A549 (cell line): Measurements from ENCODE around the gene EBI3. TPM values are rescaled to one million over a fixed set of nuclear protein-coding genes. Genes with fewer than 3 reads are reported as not detected.

Experiments used
- ATAC-seq, 2 experiments: fragments of 200-7000 bp in 1 of 2; fragments of >200 bp in 1 of 2; cut with Nextera tagmentation in 1 of 2; cut with Tn5 transposase in 1 of 2; 3 replicates each; pipeline versions ENCODE4 v1.8.0 to v1.9.1; 2018 to 2020; ENCODE audit warnings: mild to moderate bottlenecking in 1 of 2, moderate library complexity in 1 of 2
- CTCF ChIA-PET: fragments of 300-600 bp; sonication (Branson Sonifier 250); formaldehyde crosslinking; extraction: SDS; loops from one replicate; lab custom pipeline; 2021; ENCODE audit warnings: antibody characterized with exemption, inconsistent platforms; lab: Yijun Ruan, JAX
- POLR2A ChIA-PET: fragments of 350-600 bp; formaldehyde crosslinking; extraction: SDS; loops from one replicate; lab custom pipeline; 2021; ENCODE audit warnings: antibody characterized with exemption, inconsistent platforms; lab: Yijun Ruan, JAX
- DNase-seq, 2 experiments: peaks; one replicate each; pipeline versions ENCODE4 v3.0.0 to v3.0.0-alpha.2; 2011 to 2016; ENCODE audit warnings: low read depth in 1 of 2, low spot score in 1 of 2
- FAIRE-seq: peaks from 2 replicates; lab custom pipeline; 2011; peaks lifted over from hg19 to GRCh38; lab: Jason Lieb, UNC
- H3K27ac ChIP-seq, 2 experiments: fragments of >200 bp; sonication (Bioruptor Twin); formaldehyde crosslinking; 3 replicates each; pipeline ENCODE4 v1.5.1; 2016 to 2017
- H3K4me1 ChIP-seq: fragments of >200 bp; sonication (Bioruptor Twin); formaldehyde crosslinking; 3 replicates; pipeline ENCODE4 v1.6.1; 2016
- H3K4me2 ChIP-seq: fragments of >200 bp; sonication (Bioruptor Twin); formaldehyde crosslinking; 3 replicates; pipeline ENCODE4 v1.6.1; 2016
- H3K4me3 ChIP-seq: fragments of >200 bp; sonication (Bioruptor Twin); formaldehyde crosslinking; 3 replicates; pipeline ENCODE4 v1.5.1; 2016
- H3K9me3 ChIP-seq: fragments of >200 bp; sonication (Bioruptor Twin); formaldehyde crosslinking; 3 replicates; pipeline ENCODE4 v1.6.1; 2016
- BCL3 ChIP-seq: fragments of >200 bp; sonication (Bioruptor Twin); formaldehyde crosslinking; IDR thresholded peaks from 3 replicates; pipeline ENCODE4 v1.6.1; 2016
- CBX8 ChIP-seq: fragments of 200-600 bp; sonication (generic); IDR thresholded peaks from 2 replicates; pipeline ENCODE4 v1.6.1; 2016
- CHD2 ChIP-seq: fragments of 150-350 bp; IDR thresholded peaks from 2 replicates; pipeline ENCODE4 v1.6.1; 2014; ENCODE audit warnings: low read length; ENCODE audit not compliant: partially characterized antibody
- CTCF ChIP-seq: fragments of >200 bp; sonication (Bioruptor Twin); formaldehyde crosslinking; IDR thresholded peaks from 3 replicates; pipeline ENCODE4 v1.5.1; 2016
- GATA3 ChIP-seq: IDR thresholded peaks from 2 replicates; pipeline ENCODE4 v1.6.1; 2012; ENCODE audit warnings: borderline replicate concordance
- HDAC2 ChIP-seq: fragments of 200-600 bp; sonication (generic); IDR thresholded peaks from 2 replicates; pipeline ENCODE4 v1.6.1; 2016
- HMGXB4 ChIP-seq: fragments of 250-450 bp; sonication (Bioruptor Pico); IDR thresholded peaks from 2 replicates; pipeline ENCODE4 v1.5.0; 2021; ENCODE audit warnings: mild to moderate bottlenecking, moderate library complexity, borderline replicate concordance
- KDM5A ChIP-seq: fragments of 200-600 bp; sonication (generic); IDR thresholded peaks from 2 replicates; pipeline ENCODE4 v1.6.1; 2016; ENCODE audit warnings: antibody characterized with exemption, mild to moderate bottlenecking
- NFE2L2 ChIP-seq: fragments of 150-350 bp; conservative IDR thresholded peaks from 2 replicates; pipeline ENCODE4 v1.6.1; 2014; ENCODE audit warnings: low read length
- NR3C1 ChIP-seq: fragments of >200 bp; sonication (Bioruptor Twin); formaldehyde crosslinking; IDR thresholded peaks from 3 replicates; pipeline ENCODE4 v1.6.1; 2017
- PBX3 ChIP-seq: IDR thresholded peaks from 2 replicates; pipeline ENCODE4 v1.6.1; 2012
- RCOR1 ChIP-seq: fragments of 150-350 bp; IDR thresholded peaks from 2 replicates; pipeline ENCODE4 v1.6.1; 2014; ENCODE audit warnings: antibody characterized with exemption, low read length, low read depth
- REST ChIP-seq: fragments of 200-600 bp; sonication (generic); IDR thresholded peaks from 2 replicates; pipeline ENCODE4 v1.6.1; 2016; ENCODE audit warnings: antibody characterized with exemption, mild to moderate bottlenecking, moderate library complexity
- RNF2 ChIP-seq: fragments of 200-600 bp; sonication (generic); IDR thresholded peaks from 2 replicates; pipeline ENCODE4 v1.6.1; 2016; ENCODE audit warnings: low read depth, mild to moderate bottlenecking, antibody characterized with exemption, moderate library complexity, borderline replicate concordance
- SREBF2 ChIP-seq: fragments of 450-650 bp; IDR thresholded peaks from 2 replicates; pipeline ENCODE4 v1.6.1; 2014; ENCODE audit warnings: mild to moderate bottlenecking, moderate library complexity
- ZNF302 ChIP-seq: fragments of 250-450 bp; sonication (Bioruptor Pico); IDR thresholded peaks from 2 replicates; pipeline ENCODE4 v1.9.0; 2021; ENCODE audit warnings: inconsistent platforms, mild to moderate bottlenecking, moderate library complexity
- WGBS: methylation state at CpG from one replicate; pipeline ENCODE4 v1.1.6; 2017; ENCODE audit errors: missing lambda C conversion rate; 5-methylcytosine and 5-hydroxymethylcytosine counted together
- polyA plus RNA-seq, 4 experiments: library from polyadenylated mRNA; depleted of rRNA in 3 of 4; stranded (reverse); fragments of >200 nt; fragmentation: RNase III in 1 of 4; extraction: RNeasy Plus Mini Kit Qiagen cat#74134 plus additional on column Dnase treatment in 1 of 4; gene quantifications; 2 replicates in 3 of 4; 3 replicates in 1 of 4; pipeline ENCODE4 v1.2.3, GENCODE V29; 2011 to 2017

Gene EBI3
- polyA plus RNA-seq, 2 of the 4 experiments (the other 2 are of a cell fraction), result 1.1 to 3.6 TPM

DNA sequence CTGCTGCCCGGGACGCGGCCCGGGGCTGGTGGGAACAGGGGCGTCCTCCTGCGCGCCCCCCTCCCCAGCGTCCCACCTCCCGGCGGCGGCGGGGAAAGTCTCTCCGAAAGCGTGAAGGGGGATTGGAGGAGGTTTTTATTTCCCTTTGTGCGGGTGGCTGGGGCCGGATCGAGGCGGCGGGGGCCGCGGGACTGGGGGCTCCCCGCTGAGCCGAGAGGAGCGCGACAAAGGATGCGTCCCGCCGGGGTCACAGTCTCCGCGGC lies 49.9 kb downstream of the EBI3 start:
- peak overlapping the region; percentile 47 for H3K4me3 ChIP-seq
- H3K4me2 ChIP-seq, result peak overlapping the region; percentile 95

More for the DNA sequence above, 49.9 kb downstream of the EBI3 start:
- Histone ChIP-seq H3K4me1 (peaks cover 2% of the 10 kb centered on the region; the same call in 1 of the 3 replicates), H3K27ac (peak overlapping the region in 1 of 2 experiments; percentile 67; a peak in 3 of 6 replicates), H3K9me3 (no peaks in the 10 kb centered on the region)
- CTCF ChIA-PET, result interaction anchor here (1.3 to 1.5 kb wide), 2 partner anchors 12 to 73 kb away, joined by 4 to 5 read pairs; no protein-coding TSS in a partner anchor
- no peak for FAIRE-seq
- ATAC-seq, result 0 out of 6 replicates have a peak, but pooled peaks of 1 of the 2 experiments have one; percentile 12
- WGBS, result no CpG with 5 or more reads among the region's 30 CpGs
- TF ChIP-seq ZNF302, result no peak
- TF ChIP-seq HDAC2, result no peak
- TF ChIP-seq RCOR1, result no peak
- TF ChIP-seq BCL3, result no peak
- no peak for TF ChIP-seq CHD2
- no peak for TF ChIP-seq KDM5A
- no peak for TF ChIP-seq NFE2L2
- TF ChIP-seq HMGXB4, result no peak
- no peak for TF ChIP-seq NR3C1
- TF ChIP-seq REST, result no peak
- TF ChIP-seq CTCF, result no peak
- no peak for TF ChIP-seq SREBF2
- TF ChIP-seq CBX8, result no peak
- TF ChIP-seq GATA3, result no peak
- TF ChIP-seq RNF2, result no peak
- no peak for TF ChIP-seq PBX3
- TF ChIP-seq, all 56 proteins: peak for 0
- POLR2A ChIA-PET, result no interaction called here
- no peak for DNase-seq
